ENCODE data around the gene CYLD. TPM values are rescaled to one million over a fixed set of nuclear protein-coding genes. Genes with fewer than 3 reads are reported as not detected.

Gene CYLD
- total and polyA plus RNA-seq, 2 of the 4 experiments (the other 2 are of a cell fraction): 16.2 to 37.3 TPM

- no peaks in the 10 kb centered on the region for H4K20me1 ChIP-seq (ENCODE audit: insufficient read depth, low read length)
- no peak overlapping the region for H3K18ac ChIP-seq (ENCODE audit: low read depth, low read length)
- dilution Hi-C loops (cut with HindIII; ENCODE audit: low sequenced_read_pairs, unreplicated experiment) (no loop called here), in situ Hi-C loops (cut with MboI; ENCODE audit: low sequenced_read_pairs) (loop anchor here (10.0 to 25.0 kb wide), 3 partner anchors 116 to 1186 kb away; partner anchors contain the start of gene SNX20), intact Hi-C loops (cut with micrococcal nuclease) (no loop called here)
- H4K8ac ChIP-seq (ENCODE audit: low read depth in 2 of 2, low read length in 2 of 2): no peak overlapping the region
- no peak overlapping the region for H2AK5ac ChIP-seq (ENCODE audit: low read depth, low read length)
- H3K27me3 ChIP-seq (ENCODE audit: control insufficient read depth, insufficient read depth, low read length): no peaks in the 10 kb centered on the region
- no peak overlapping the region for H3K27ac ChIP-seq (ENCODE audit: insufficient read depth, low read length)
- TF ChIP-seq POLR2A (IDR thresholded peaks at IDR 0.05; ENCODE audit: low read depth, low read length) (no peak), FOS (IDR thresholded peaks at IDR 0.05; ENCODE audit: low read depth, low read length) (no peak), SMC3 (IDR thresholded peaks at IDR 0.05; ENCODE audit: low read depth, low read length) (no peak), USF2 (IDR thresholded peaks at IDR 0.05; ENCODE audit: low read depth, low read length) (no peak), MAZ (IDR thresholded peaks at IDR 0.05; ENCODE audit: borderline replicate concordance, low read depth, low read length) (no peak), CTCF (conservative IDR thresholded peaks at IDR 0.05; ENCODE audit: low read depth, low read length) (no peak), RFX5 (IDR thresholded peaks at IDR 0.05; ENCODE audit: low read depth, low read length) (no peak)
- no peak overlapping the region for H2BK120ac ChIP-seq (ENCODE audit: low read depth, low read length)
- no peak overlapping the region for H2BK20ac ChIP-seq (ENCODE audit: low read depth, low read length)
- no peak overlapping the region for H2AFZ ChIP-seq (replicated peaks; ENCODE audit: low read length, poor library complexity)
- WGBS, 2 experiments (ENCODE audit: extremely low coverage in 2 of 2, insufficient read length in 1 of 2): no CpG with 5 or more reads among the region's 2 CpGs
- H3K9me1 ChIP-seq (ENCODE audit: insufficient read depth, low read length): no peaks in the 10 kb centered on the region
- no peak overlapping the region for H3K9ac ChIP-seq (ENCODE audit: low read depth, low read length)
- no TSS peak for BruUV-seq (replicated peaks)
- H3K36me3 ChIP-seq (ENCODE audit: control insufficient read depth, insufficient read depth, low read length): peaks cover 6% of the 10 kb centered on the region
- H3K4me1 ChIP-seq (ENCODE audit: control insufficient read depth, insufficient read depth, low read length): peaks cover 4% of the 10 kb centered on the region
- ATAC-seq (ENCODE audit: low read depth) (no peak), DNase-seq (no peak)
- ChIA-PET CTCF (no interaction called here), POLR2A (ENCODE audit: unreplicated experiment) (no interaction called here)
- H4K5ac ChIP-seq (ENCODE audit: low read depth, low read length): no peak overlapping the region
- H3K56ac ChIP-seq (ENCODE audit: extremely low read depth, insufficient read depth, low read length): no peak overlapping the region
- no peaks in the 10 kb centered on the region for H3K9me3 ChIP-seq (ENCODE audit: control insufficient read depth, insufficient read depth, low read length)
- no peak overlapping the region for H4K91ac ChIP-seq (ENCODE audit: insufficient read depth, low read depth, low read length)
- H3K4me3 ChIP-seq (ENCODE audit: insufficient read depth, low read depth, low read length): no peak overlapping the region
- no peak overlapping the region for H2AK9ac ChIP-seq (replicated peaks; ENCODE audit: low read depth, low read length, poor library complexity)
- no peak overlapping the region for H2BK5ac ChIP-seq (ENCODE audit: low read depth, low read length, poor library complexity, severe bottlenecking)
- H3K4ac ChIP-seq (ENCODE audit: low read depth, low read length): no peak overlapping the region
- H3K79me1 ChIP-seq (ENCODE audit: low read depth in 1 of 2, low read length in 2 of 2): no peaks in the 10 kb centered on the region
- H2BK15ac ChIP-seq (ENCODE audit: low read depth, low read length): no peak overlapping the region
- H3K23ac ChIP-seq (ENCODE audit: low read depth, low read length): no peak overlapping the region
- H3K14ac ChIP-seq (replicated peaks; ENCODE audit: low read depth, low read length): no peak overlapping the region
- H3K4me2 ChIP-seq (ENCODE audit: low read depth, low read length): no peak overlapping the region
Measured at GRCh38 chr16:50801036-50801435, 59.1 kb downstream of the CYLD start.

All from IMR-90 (cell line).